Fibroblast of pulmonary artery (primary cell): ENCODE measurements around the gene TAX1BP3.

Experiments used
- DNase-seq: peaks from one replicate; pipeline ENCODE4 v3.0.0-alpha.2; 2010; ENCODE audit warnings: low read depth
- H3K4me3 ChIP-seq: replicated peaks from 2 replicates; pipeline ENCODE4 v1.5.1; 2011; ENCODE audit warnings: low read depth, mild to moderate bottlenecking, control low read depth, low read length, moderate library complexity
- TF ChIP-seq, protein P1 (sequence below): IDR thresholded peaks from 2 replicates; pipeline ENCODE4 v1.5.1; 2011; ENCODE audit warnings: mild to moderate bottlenecking, control low read depth, low read length, inconsistent platforms; ENCODE audit errors: missing control alignments

Gene TAX1BP3

GRCh38 chr17:3647769-3648555 lies 20.4 kb downstream of the TAX1BP3 start:
- DNase-seq, result peak; percentile 73
- TF ChIP-seq, protein P1, sequence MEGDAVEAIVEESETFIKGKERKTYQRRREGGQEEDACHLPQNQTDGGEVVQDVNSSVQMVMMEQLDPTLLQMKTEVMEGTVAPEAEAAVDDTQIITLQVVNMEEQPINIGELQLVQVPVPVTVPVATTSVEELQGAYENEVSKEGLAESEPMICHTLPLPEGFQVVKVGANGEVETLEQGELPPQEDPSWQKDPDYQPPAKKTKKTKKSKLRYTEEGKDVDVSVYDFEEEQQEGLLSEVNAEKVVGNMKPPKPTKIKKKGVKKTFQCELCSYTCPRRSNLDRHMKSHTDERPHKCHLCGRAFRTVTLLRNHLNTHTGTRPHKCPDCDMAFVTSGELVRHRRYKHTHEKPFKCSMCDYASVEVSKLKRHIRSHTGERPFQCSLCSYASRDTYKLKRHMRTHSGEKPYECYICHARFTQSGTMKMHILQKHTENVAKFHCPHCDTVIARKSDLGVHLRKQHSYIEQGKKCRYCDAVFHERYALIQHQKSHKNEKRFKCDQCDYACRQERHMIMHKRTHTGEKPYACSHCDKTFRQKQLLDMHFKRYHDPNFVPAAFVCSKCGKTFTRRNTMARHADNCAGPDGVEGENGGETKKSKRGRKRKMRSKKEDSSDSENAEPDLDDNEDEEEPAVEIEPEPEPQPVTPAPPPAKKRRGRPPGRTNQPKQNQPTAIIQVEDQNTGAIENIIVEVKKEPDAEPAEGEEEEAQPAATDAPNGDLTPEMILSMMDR, result peak; percentile 50
- H3K4me3 ChIP-seq, result no peak overlapping the region

DNA sequence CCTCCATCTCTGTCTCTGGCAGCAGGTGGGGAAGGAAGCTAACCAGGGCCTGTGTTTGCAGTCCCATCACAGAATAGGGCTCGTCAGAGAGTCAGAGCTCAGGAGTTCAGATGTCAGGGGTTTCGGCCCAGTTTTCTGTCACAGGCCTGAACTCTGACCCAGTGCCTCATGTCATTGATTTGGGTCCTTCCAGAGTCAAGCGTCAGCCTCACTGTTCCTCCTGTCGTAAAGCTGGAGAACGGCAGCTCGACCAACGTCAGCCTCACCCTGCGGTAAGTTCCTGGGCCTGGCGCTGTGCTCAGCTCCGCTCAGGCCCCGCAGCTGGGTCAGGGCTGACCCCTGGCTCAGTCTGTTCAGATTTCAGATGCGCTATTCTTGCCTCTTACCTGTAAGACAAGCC lies 21.1 kb downstream of the TAX1BP3 start:
- TF ChIP-seq, protein P1, result no peak
- H3K4me3 ChIP-seq, result no peak overlapping the region
- no peak for DNase-seq

DNA sequence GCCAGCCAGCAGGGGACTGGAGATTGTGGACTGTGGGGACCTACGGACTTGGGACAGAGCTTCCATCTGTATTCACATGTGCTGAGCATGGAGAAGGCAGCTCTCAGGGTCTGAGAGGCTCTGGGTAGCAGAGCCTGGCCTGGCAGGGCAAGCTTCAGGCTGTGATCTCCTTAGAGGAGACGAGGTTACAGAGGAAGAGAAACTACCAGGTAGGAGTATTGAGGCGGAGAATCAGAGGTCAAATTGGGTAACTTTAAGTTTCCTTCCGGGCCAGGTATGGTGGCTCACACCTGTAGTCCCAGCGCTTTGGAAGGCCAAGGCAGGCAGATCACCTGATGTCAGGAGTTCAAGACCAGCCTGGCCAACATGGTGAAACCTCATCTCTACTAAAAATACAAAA lies 23.1 kb downstream of the TAX1BP3 start:
- H3K4me3 ChIP-seq, result no peak overlapping the region
- TF ChIP-seq, protein P1, result no peak
- DNase-seq, result no peak

DNA sequence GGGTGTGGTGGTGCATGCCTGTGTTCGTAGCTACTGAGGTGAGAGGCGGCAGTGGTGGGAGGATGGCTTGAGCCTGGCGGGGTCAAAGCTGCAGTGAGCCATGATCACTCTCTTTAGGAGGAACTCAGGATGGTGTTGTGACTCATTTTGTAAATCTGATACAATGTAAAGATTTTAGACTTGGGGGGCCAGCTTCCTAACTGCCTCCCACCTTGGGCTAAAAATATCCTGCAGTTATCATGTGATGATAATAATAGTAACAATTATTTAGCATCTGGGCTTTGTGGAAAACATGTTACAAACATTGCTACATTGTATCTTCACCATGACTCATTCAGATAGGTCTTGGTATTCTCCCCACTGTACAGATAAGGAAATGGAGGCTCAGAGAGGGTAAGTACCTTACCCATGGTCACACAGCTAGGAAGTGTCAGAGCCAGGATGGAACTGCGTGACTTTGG lies 24.5 kb downstream of the TAX1BP3 start:
- no peak for DNase-seq
- TF ChIP-seq, protein P1, result no peak
- no peak overlapping the region for H3K4me3 ChIP-seq

DNA sequence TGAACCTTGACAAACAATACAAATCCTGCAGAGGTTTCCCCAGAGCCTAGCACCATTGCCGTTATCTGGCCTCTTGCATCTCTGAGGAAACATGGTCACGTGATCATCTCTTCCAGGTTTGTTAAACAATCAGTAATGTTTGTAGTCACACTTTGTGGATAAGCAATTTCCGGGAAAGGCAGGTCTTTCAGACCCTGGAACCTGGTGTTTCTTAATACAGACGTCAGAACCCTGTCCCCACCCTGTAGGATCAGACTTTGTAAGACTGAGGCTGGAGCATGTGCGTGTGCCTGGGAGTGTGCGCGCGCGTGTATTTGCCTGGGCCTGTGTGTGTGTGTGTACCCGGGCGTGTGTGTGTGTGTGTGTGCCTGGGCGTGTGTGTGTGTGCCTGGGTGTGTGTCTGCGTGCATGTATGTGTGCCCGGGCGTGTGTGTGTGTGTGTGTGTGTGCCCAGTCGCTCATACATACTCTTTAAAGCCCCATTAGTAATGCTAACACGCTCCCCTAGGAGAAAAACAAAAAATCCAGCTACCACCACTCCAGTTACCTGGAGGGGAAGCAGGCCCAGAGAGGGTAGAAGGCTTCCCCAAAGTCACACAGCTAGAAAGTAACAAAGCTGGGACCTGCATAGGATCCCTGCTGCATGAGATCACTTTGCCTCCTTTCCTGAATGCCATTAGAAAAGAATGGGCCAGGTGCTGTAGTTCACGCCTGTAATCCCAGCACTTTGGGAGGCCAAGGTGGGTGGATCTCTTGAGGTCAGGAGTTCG lies 26.5 kb downstream of the TAX1BP3 start:
- TF ChIP-seq, protein P1, result no peak

DNA sequence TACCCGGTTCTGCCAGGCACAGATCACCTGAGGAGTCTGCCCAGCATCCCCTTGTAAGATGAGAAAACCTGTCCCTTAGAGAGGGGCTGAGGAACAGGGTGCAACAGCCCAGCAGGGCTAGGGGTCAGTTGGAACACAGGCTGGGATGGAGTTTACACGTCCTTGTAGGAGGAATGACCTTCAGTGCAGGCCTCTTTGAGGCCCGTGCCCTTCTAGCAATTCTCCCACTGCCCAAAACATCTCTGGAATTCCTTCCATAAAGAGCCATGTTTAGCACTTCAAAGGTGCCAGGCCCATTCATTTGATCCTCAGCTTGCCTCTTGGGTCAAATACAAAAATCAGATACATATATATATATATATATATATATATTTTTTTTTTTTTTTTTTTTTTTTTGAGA lies 27.4 kb downstream of the TAX1BP3 start:
- TF ChIP-seq, protein P1, result no peak
- no peak overlapping the region for H3K4me3 ChIP-seq
- no peak for DNase-seq

More for the DNA sequence above, 26.5 kb downstream of the TAX1BP3 start:
- no peak overlapping the region for H3K4me3 ChIP-seq
- DNase-seq, result no peak
